ENCODE measurements around the gene NPY4R2.
"Not testable (repeated sequence)": the region's sequence is repeated elsewhere in the genome, so short reads cannot be mapped to it uniquely, and the experiment has no call there.

Gene NPY4R2, protein sequence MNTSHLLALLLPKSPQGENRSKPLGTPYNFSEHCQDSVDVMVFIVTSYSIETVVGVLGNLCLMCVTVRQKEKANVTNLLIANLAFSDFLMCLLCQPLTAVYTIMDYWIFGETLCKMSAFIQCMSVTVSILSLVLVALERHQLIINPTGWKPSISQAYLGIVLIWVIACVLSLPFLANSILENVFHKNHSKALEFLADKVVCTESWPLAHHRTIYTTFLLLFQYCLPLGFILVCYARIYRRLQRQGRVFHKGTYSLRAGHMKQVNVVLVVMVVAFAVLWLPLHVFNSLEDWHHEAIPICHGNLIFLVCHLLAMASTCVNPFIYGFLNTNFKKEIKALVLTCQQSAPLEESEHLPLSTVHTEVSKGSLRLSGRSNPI

DNA sequence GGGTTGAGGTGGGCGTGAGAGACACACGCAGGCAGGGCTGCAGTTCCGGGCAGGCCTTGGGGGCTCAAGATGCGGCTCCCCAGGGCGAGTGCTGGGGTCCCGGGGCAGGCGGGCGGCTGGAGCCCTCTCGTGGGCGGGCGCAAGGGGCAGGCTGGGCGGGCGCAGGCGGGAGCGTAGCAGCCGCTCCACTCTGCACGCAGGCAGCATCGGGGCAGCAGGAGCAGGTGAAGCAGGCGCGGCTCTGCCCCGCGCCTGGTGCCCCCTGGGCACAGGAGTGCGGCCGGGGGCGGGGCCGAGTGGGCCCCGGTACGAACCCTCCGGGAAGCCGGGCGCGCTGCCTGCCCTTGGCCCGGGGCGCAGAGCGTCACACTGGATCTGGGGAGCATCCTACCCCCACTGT lies at the start of gene NPY4R2:
Gene NPY4R2, plus strand, starts transcription at position 188 of the 400 bp plus-strand sequence. CDS start 3,326 bp downstream, outside the sequence.
- DNase-seq (ENCODE audit: low spot score): not testable (repeated sequence)

DNA sequence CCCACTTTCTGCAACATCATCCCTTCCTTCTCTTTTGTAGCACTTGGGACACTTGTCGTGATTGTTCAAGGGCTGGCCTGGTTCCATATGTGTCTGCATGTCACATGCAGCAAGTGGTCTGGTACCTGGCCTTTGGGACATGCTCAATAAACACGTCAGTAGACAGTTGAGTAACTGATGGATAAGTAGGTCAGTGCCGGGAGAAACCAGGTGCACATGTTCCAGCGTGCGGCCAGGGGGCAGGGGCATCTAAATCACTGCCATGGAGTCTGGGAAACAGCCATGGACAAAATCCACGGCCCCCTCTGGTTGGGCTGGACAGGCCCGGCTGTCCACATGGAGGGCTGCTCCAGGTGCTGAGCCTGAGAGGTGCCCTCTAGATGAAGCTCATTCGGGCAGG lies 47.6 kb upstream of the NPY4R2 start:
- not testable (repeated sequence) for DNase-seq (ENCODE audit: low spot score)

- DNase-seq (ENCODE audit: low spot score): not testable (repeated sequence)
Observed at GRCh38 chr10:47871485-47872180, 46.8 kb upstream of the NPY4R2 start.

GRCh38 chr10:47872236-47872635 lies 46.2 kb upstream of the NPY4R2 start:
- not testable (repeated sequence) for DNase-seq (ENCODE audit: low spot score)

DNA sequence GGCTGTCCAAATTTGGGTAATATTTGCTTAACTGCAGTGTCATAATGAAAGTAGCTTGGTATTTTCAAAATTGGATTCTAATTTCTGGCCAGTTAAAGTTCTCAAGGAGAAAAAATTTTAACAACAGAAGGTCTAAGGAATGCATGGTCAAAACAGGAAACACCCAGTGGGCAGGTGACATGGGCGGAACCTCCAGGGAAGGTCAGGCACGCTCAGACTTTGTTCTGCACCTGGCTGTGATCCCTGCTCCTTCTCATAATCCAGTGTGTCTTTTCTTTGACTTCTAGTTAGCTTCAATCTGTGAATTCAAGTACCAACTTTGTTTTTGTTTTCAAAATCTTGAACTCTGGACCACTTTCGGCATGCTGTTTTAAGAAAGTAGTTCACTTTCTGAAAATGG lies 34.2 kb upstream of the NPY4R2 start:
- DNase-seq (ENCODE audit: low spot score): not testable (repeated sequence)

DNA sequence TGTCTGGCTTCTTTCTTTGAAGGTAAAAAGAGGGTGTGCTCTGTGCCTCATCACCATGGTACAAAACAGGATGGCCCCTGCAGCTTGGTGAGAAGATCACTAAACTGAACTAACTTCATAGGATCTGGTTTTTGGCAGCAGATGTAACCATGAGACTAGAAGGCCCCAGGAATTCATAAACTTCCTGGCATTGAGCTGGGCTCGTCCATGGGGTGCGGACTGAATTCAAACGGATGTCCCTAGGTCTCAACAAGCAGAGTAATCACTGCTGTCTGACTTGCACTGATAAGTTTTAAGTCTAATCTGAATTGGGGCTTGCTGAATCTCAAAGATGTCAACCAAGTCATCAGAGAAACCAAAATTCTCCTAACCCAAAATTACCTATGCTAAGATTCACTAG lies 33.5 kb upstream of the NPY4R2 start:
- not testable (repeated sequence) for DNase-seq (ENCODE audit: low spot score)

DNA sequence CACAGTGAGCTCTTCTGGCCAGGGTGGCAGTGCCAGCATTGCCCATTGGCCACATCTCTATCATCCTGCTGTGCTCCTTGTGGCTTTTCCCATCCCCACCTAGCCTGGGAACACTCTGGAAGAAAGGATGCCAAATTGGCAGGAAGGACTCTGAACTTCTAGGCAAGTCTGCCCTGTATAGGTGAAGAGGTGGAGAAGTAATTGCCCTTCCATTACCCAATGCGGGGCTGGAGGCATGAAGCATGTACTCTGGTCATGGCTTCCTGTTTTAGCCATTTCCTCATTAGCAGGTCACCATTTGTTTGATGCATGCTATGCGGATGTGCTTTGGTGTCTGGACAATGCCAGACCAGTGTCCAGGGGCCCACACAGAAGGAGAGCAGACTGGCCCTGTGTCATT lies 32.1 kb upstream of the NPY4R2 start:
- DNase-seq (ENCODE audit: low spot score): not testable (repeated sequence)

DNA sequence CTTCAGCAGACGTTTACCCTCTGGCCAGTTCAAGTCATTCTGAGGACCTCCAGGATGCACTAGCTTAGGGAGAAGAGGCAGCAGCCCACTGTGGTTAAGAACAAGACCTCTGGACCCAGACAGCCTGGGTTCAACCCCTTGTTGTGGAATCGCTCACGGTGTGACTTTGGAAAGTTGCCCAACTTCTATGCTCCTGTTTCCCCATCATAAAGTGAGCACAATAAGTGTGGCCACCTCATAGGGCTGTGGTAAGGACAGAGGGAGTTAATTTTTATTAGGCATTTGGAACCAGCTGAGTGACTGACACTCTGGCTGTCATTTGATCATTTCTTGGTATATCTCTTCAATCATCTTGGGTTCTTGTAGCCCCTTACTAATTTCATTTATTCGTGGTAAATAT lies 31.6 kb upstream of the NPY4R2 start:
- not testable (repeated sequence) for DNase-seq (ENCODE audit: low spot score)

DNA sequence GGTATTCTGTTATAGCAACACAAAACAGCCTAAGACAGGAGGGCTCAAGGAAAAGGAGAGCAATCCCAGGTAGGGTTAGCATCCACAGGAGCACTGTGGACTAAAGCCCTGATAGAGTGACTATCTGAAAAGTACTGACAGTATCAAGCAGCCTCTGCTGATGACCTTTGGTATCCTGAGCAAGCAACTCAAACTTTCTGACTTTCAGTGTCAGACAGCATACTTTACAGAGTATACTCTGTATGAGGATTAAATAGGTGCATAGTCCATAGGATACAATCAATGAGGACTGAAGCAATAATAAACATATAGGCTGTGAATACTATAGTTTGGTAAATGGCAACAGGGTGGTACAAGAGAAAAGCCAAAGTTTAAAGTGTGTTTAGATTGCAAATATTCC lies 27.7 kb upstream of the NPY4R2 start:
- DNase-seq (ENCODE audit: low spot score): not testable (repeated sequence)

GRCh38 chr10:47892494-47893261 lies 25.8 kb upstream of the NPY4R2 start:
- DNase-seq (ENCODE audit: low spot score): not testable (repeated sequence)

DNA sequence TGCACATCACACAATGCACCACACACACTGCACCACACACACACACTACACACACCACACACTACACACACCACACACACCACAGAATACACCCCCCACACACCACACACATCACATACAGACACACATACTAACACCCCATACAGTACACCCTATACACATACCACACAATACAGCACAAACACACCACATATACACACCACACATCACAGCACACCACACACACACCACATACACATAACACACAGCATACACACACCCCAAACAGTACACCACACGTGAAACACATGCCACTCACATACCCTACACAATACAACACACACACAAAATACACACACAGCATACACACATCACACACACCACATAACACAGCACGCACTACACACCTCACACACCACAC lies 23.9 kb upstream of the NPY4R2 start:
- DNase-seq (ENCODE audit: low spot score): not testable (repeated sequence)

DNA sequence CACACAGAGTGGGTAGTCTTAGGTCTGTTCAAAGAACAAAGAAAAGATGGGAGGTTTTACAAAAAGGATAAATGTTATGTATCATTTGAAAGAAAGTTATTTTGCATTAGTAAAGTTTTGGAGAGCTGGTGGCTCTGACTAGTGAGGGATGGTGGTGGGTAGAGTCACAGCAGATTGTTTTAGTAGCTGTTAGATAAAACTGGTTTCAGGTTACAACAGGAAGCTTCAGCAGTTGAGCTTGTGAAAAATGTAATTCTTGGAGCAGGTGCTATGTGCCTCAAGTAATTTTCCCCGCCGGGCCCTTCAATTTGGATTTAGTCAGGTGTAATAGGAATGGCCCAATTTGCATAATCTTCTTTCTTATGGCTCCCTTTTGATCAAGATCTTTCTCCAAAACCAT lies 20.6 kb upstream of the NPY4R2 start:
- DNase-seq (ENCODE audit: low spot score): not testable (repeated sequence)

- DNase-seq (ENCODE audit: low spot score): not testable (repeated sequence)
Observed at GRCh38 chr10:47909333-47909732, 9.1 kb upstream of the NPY4R2 start.

- not testable (repeated sequence) for DNase-seq (ENCODE audit: low spot score)
Observed at GRCh38 chr10:47910486-47910885, 8.0 kb upstream of the NPY4R2 start.

GRCh38 chr10:47914052-47914451 lies 4.4 kb upstream of the NPY4R2 start:
- not testable (repeated sequence) for DNase-seq (ENCODE audit: low spot score)

- not testable (repeated sequence) for DNase-seq (ENCODE audit: low spot score)
Observed at GRCh38 chr10:47915849-47916548, 2.5 kb upstream of the NPY4R2 start.

GRCh38 chr10:47920610-47921009 lies 2.1 kb downstream of the NPY4R2 start:
- not testable (repeated sequence) for DNase-seq (ENCODE audit: low spot score)

- not testable (repeated sequence) for DNase-seq (ENCODE audit: low spot score)
Observed at GRCh38 chr10:47922503-47922902, 4.0 kb downstream of the NPY4R2 start.

- DNase-seq (ENCODE audit: low spot score): not testable (repeated sequence)
Observed at GRCh38 chr10:47924628-47925027, 6.2 kb downstream of the NPY4R2 start.

GRCh38 chr10:47927147-47927916 lies 8.9 kb downstream of the NPY4R2 start:
- DNase-seq (ENCODE audit: low spot score): not testable (repeated sequence)

DNA sequence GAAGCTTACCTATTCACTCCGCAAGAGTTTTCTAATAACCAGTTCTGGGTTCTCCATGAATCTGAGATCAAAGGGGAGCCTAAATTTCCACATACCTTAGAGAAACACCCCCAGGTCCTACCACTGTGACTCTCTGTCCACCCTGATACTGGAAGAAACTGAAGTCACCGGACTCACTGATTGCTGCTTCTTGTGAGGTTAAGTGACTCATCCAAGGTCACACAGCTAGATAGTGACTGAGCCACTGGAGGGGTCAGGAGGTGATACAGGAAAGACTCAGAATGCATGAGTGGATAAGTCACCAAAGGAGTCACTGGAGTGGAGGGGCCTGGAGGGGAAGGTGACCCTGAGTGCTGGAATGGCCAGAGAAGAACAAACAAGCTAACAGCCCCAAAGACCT lies 9.8 kb downstream of the NPY4R2 start:
- not testable (repeated sequence) for DNase-seq (ENCODE audit: low spot score)
